ENCODE data around the gene RNF11. TPM values are rescaled to one million over a fixed set of nuclear protein-coding genes. Genes with fewer than 3 reads are reported as not detected.

The RNF11 gene
- total RNA-seq, 1 experiment from 2014 or later, result 55.8 TPM

GRCh38 chr1:51281807-51282206 is 45.7 kb downstream of the RNF11 start:
- Histone ChIP-seq H2BK5ac (ENCODE audit: insufficient read length, low read length) (no peak overlapping the region), H2AK5ac (ENCODE audit: insufficient read length, low read length) (no peak overlapping the region), H2BK12ac (ENCODE audit: insufficient read length, low read depth, low read length) (no peak overlapping the region), H2BK20ac (ENCODE audit: low read depth, low read length, poor library complexity, severe bottlenecking) (no peak overlapping the region), H3K4ac (ENCODE audit: low read depth, low read length) (no peak overlapping the region), H4K91ac (ENCODE audit: insufficient read length, low read depth, low read length) (no peak overlapping the region), H4K8ac (replicated peaks; ENCODE audit: insufficient read length, low read depth, low read length) (no peak overlapping the region), H3K27ac (ENCODE audit: insufficient read length, low read depth, low read length) (no peak overlapping the region), H3K4me1 (ENCODE audit: insufficient read depth, low read length) (no peaks in the 10 kb centered on the region), H3K56ac (ENCODE audit: insufficient read length, low read depth, low read length) (no peak overlapping the region), H4K20me1 (ENCODE audit: control insufficient read depth, insufficient read depth, insufficient read length) (no peaks in the 10 kb centered on the region), H4K5ac (ENCODE audit: insufficient read length, low read depth, low read length) (no peak overlapping the region), H3K18ac (ENCODE audit: insufficient read length, low read depth, low read length) (no peak overlapping the region), H3K23me2 (ENCODE audit: insufficient read length, low read depth, low read length, poor library complexity, severe bottlenecking) (no peaks in the 10 kb centered on the region), H3K27me3 (ENCODE audit: insufficient read depth, low read length) (no peaks in the 10 kb centered on the region), H2BK120ac (ENCODE audit: low read depth, low read length, poor library complexity, severe bottlenecking) (no peak overlapping the region), H3K79me1 (ENCODE audit: insufficient read depth, low read depth, low read length, poor library complexity, severe bottlenecking) (no peaks in the 10 kb centered on the region), H3K14ac (ENCODE audit: insufficient read depth, low read length) (no peak overlapping the region), H3K4me2 (ENCODE audit: insufficient read depth, insufficient read length, low read length) (no peak overlapping the region), H3K9me3 (ENCODE audit: control insufficient read depth, low read depth, low read length) (no peaks in the 10 kb centered on the region), H3K23ac (ENCODE audit: insufficient read length, low read depth, low read length) (no peak overlapping the region), H3T11ph (ENCODE audit: low read length) (no peak overlapping the region), H2AFZ (ENCODE audit: low read length) (no peak overlapping the region), H2BK15ac (ENCODE audit: low read depth, low read length) (no peak overlapping the region), H3K9ac (ENCODE audit: extremely low read depth, insufficient read length, low read length) (no peak overlapping the region), H3K79me2 (ENCODE audit: insufficient read depth, low read length) (no peaks in the 10 kb centered on the region)
- no peaks in the 10 kb centered on the region; a peak in 1 of 7 replicates for H3K36me3 Mint-ChIP-seq (ENCODE audit: insufficient read depth in 1 of 3, low read depth in 3 of 3)
- DNase-seq, result no peak
- WGBS (ENCODE audit: extremely low coverage, insufficient read length, low lambda C conversion rate), result no CpG with 5 or more reads among the region's 5 CpGs
- no peak overlapping the region for H3K27ac Mint-ChIP-seq
- H3K4me3 Mint-ChIP-seq, result no peak overlapping the region
- H3K4me1 Mint-ChIP-seq, result peaks cover 4 to 7% of the 10 kb centered on the region in 2 experiments; a peak in 3 of 4 replicates
- no peak for TF ChIP-seq CTCF (conservative IDR thresholded peaks at IDR 0.05)
- no peaks in the 10 kb centered on the region for H3K9me3 Mint-ChIP-seq
- no peaks in the 10 kb centered on the region for H3K27me3 Mint-ChIP-seq (ENCODE audit: low read depth)

Measured in H9 (cell line).